Measurements from ENCODE around the gene VTI1A. TPM values are rescaled to one million over a fixed set of nuclear protein-coding genes. Genes with fewer than 3 reads are reported as not detected.

The VTI1A gene
- total RNA-seq, 1 donor from 2014 or later: 34.2 TPM

- TF ChIP-seq CTCF (conservative IDR thresholded peaks at IDR 0.05): no peak
- H3K4me3 Mint-ChIP-seq: no peak overlapping the region
- H3K36me3 Mint-ChIP-seq (ENCODE audit: low read depth): peaks cover 3% of the 10 kb centered on the region
- H3K27ac Mint-ChIP-seq (ENCODE audit: unreplicated experiment): no peak overlapping the region
- H3K9me3 Mint-ChIP-seq: no peaks in the 10 kb centered on the region
- DNase-seq (ENCODE audit: low read depth, low spot score): no peak
- H3K27me3 Mint-ChIP-seq (ENCODE audit: low read depth): no peaks in the 10 kb centered on the region
- H3K4me1 Mint-ChIP-seq: peaks cover 24% of the 10 kb centered on the region
Observed at GRCh38 chr10:112698133-112698817, 251.3 kb downstream of the VTI1A start.

- Mint-ChIP-seq H3K4me1 (peaks cover 24% of the 10 kb centered on the region), H3K36me3 (ENCODE audit: low read depth) (peaks cover 3% of the 10 kb centered on the region), H3K27ac (ENCODE audit: unreplicated experiment) (no peak overlapping the region), H3K27me3 (ENCODE audit: low read depth) (no peaks in the 10 kb centered on the region), H3K9me3 (no peaks in the 10 kb centered on the region), H3K4me3 (no peak overlapping the region)
- DNase-seq (ENCODE audit: low read depth, low spot score): no peak
- no peak for TF ChIP-seq CTCF (conservative IDR thresholded peaks at IDR 0.05)
Observed at GRCh38 chr10:112698818-112699164, 251.8 kb downstream of the VTI1A start.

GRCh38 chr10:112700215-112700671, 253.2 kb downstream of the VTI1A start:
- no peak for DNase-seq (ENCODE audit: low read depth, low spot score)
- Mint-ChIP-seq H3K9me3 (no peaks in the 10 kb centered on the region), H3K27ac (ENCODE audit: unreplicated experiment) (no peak overlapping the region), H3K4me1 (peaks cover 24% of the 10 kb centered on the region), H3K36me3 (ENCODE audit: low read depth) (peaks cover 3% of the 10 kb centered on the region), H3K4me3 (no peak overlapping the region), H3K27me3 (ENCODE audit: low read depth) (no peaks in the 10 kb centered on the region)
- TF ChIP-seq CTCF (conservative IDR thresholded peaks at IDR 0.05): no peak

- Mint-ChIP-seq H3K4me1 (peaks cover 24% of the 10 kb centered on the region), H3K4me3 (no peak overlapping the region), H3K27ac (ENCODE audit: unreplicated experiment) (no peak overlapping the region), H3K9me3 (no peaks in the 10 kb centered on the region), H3K27me3 (ENCODE audit: low read depth) (no peaks in the 10 kb centered on the region), H3K36me3 (ENCODE audit: low read depth) (peaks cover 5% of the 10 kb centered on the region)
- DNase-seq (ENCODE audit: low read depth, low spot score): no peak
- no peak for TF ChIP-seq CTCF (conservative IDR thresholded peaks at IDR 0.05)
Observed at GRCh38 chr10:112701211-112701877, 254.3 kb downstream of the VTI1A start.

- Mint-ChIP-seq H3K9me3 (no peaks in the 10 kb centered on the region), H3K36me3 (ENCODE audit: low read depth) (peaks cover 5% of the 10 kb centered on the region), H3K4me1 (peaks cover 24% of the 10 kb centered on the region), H3K4me3 (no peak overlapping the region), H3K27me3 (ENCODE audit: low read depth) (no peaks in the 10 kb centered on the region), H3K27ac (ENCODE audit: unreplicated experiment) (no peak overlapping the region)
- no peak for TF ChIP-seq CTCF (conservative IDR thresholded peaks at IDR 0.05)
- no peak for DNase-seq (ENCODE audit: low read depth, low spot score)
Observed at GRCh38 chr10:112701878-112702255, 254.9 kb downstream of the VTI1A start.

Measured in neural crest cell (in vitro differentiated cells).